HL-60 (cell line): ENCODE measurements around the gene PTPRG.

ENCODE experiments used
- DNase-seq, 2 experiments: peaks; one replicate each; pipeline ENCODE4 v3.0.0-alpha.2; 2010 to 2020; ENCODE audit warnings: low read depth in 1 of 2, low spot score in 1 of 2
- H3K27ac ChIP-seq: fragments of 250-450 bp; sonication (Bioruptor Pico); replicated peaks from 2 replicates; pipeline ENCODE4 v1.5.1; 2020; ENCODE audit warnings: mild to moderate bottlenecking, moderate library complexity
- H3K27me3 ChIP-seq: fragments of 250-450 bp; sonication (Bioruptor Pico); 2 replicates; pipeline ENCODE4 v1.5.1; 2021; ENCODE audit warnings: mild to moderate bottlenecking, moderate library complexity; ENCODE audit not compliant: insufficient read depth, poor library complexity, severe bottlenecking
- H3K4me3 ChIP-seq: replicated peaks from 2 replicates; pipeline ENCODE4 v1.5.1; 2011; ENCODE audit warnings: mild to moderate bottlenecking, control low read depth, low read length; ENCODE audit not compliant: insufficient read depth
- GABPA ChIP-seq: IDR thresholded peaks from 2 replicates; pipeline ENCODE4 v1.6.1; 2012; ENCODE audit warnings: low read depth
- POLR2AphosphoS5 ChIP-seq: IDR thresholded peaks from 2 replicates; pipeline ENCODE4 v1.6.1; 2012; ENCODE audit warnings: low read depth
- SPI1 ChIP-seq: IDR thresholded peaks from 2 replicates; pipeline ENCODE4 v1.6.1; 2012; ENCODE audit warnings: low read depth, mild to moderate bottlenecking, borderline replicate concordance
- TF ChIP-seq, protein P1 (sequence below): IDR thresholded peaks from one replicate; pipeline ENCODE4 v1.5.1; 2011; ENCODE audit warnings: low read length, control low read depth, inconsistent platforms; ENCODE audit not compliant: insufficient read depth
- TF ChIP-seq, protein P2 (sequence below): IDR thresholded peaks from 2 replicates; pipeline ENCODE4 v1.6.1; 2012; ENCODE audit warnings: low read depth; ENCODE audit not compliant: insufficient replicate concordance

The PTPRG gene

GRCh38 chr3:61594964-61595285, 33.6 kb downstream of the PTPRG start:
- no peak for DNase-seq
- TF ChIP-seq GABPA (no peak), SPI1 (no peak), POLR2AphosphoS5 (no peak)
- TF ChIP-seq, protein P1, sequence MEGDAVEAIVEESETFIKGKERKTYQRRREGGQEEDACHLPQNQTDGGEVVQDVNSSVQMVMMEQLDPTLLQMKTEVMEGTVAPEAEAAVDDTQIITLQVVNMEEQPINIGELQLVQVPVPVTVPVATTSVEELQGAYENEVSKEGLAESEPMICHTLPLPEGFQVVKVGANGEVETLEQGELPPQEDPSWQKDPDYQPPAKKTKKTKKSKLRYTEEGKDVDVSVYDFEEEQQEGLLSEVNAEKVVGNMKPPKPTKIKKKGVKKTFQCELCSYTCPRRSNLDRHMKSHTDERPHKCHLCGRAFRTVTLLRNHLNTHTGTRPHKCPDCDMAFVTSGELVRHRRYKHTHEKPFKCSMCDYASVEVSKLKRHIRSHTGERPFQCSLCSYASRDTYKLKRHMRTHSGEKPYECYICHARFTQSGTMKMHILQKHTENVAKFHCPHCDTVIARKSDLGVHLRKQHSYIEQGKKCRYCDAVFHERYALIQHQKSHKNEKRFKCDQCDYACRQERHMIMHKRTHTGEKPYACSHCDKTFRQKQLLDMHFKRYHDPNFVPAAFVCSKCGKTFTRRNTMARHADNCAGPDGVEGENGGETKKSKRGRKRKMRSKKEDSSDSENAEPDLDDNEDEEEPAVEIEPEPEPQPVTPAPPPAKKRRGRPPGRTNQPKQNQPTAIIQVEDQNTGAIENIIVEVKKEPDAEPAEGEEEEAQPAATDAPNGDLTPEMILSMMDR, result no peak
- TF ChIP-seq, protein P2, sequence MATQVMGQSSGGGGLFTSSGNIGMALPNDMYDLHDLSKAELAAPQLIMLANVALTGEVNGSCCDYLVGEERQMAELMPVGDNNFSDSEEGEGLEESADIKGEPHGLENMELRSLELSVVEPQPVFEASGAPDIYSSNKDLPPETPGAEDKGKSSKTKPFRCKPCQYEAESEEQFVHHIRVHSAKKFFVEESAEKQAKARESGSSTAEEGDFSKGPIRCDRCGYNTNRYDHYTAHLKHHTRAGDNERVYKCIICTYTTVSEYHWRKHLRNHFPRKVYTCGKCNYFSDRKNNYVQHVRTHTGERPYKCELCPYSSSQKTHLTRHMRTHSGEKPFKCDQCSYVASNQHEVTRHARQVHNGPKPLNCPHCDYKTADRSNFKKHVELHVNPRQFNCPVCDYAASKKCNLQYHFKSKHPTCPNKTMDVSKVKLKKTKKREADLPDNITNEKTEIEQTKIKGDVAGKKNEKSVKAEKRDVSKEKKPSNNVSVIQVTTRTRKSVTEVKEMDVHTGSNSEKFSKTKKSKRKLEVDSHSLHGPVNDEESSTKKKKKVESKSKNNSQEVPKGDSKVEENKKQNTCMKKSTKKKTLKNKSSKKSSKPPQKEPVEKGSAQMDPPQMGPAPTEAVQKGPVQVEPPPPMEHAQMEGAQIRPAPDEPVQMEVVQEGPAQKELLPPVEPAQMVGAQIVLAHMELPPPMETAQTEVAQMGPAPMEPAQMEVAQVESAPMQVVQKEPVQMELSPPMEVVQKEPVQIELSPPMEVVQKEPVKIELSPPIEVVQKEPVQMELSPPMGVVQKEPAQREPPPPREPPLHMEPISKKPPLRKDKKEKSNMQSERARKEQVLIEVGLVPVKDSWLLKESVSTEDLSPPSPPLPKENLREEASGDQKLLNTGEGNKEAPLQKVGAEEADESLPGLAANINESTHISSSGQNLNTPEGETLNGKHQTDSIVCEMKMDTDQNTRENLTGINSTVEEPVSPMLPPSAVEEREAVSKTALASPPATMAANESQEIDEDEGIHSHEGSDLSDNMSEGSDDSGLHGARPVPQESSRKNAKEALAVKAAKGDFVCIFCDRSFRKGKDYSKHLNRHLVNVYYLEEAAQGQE, result no peak
- Histone ChIP-seq H3K27ac (no peak overlapping the region), H3K27me3 (no peaks in the 10 kb centered on the region), H3K4me3 (no peak overlapping the region)

- TF ChIP-seq, protein P2, result no peak
- TF ChIP-seq GABPA (no peak), SPI1 (no peak), POLR2AphosphoS5 (no peak)
- TF ChIP-seq, protein P1, result no peak
Measured at GRCh38 chr3:61595288-61595687, 33.9 kb downstream of the PTPRG start.

DNA sequence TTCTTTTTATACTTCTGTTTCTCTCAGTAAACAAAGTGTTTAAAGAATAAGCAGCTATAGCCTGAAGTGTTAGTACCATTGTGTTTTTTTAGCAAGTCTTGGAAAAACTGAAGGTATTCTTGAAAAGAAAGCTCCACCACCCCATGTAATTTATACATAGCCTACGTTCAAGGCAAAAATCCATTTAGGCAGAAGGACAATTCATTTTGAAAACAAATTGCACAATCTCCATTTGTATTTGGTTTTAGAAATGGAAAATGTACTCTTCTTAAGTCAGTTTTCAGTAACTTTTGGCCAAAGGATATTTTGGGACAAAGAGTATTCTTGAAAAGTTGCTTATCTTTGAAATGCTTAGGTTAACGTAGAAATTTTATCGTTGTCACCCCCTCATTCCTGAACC, 34.5 kb downstream of the PTPRG start:
- no peak overlapping the region for H3K4me3 ChIP-seq
- H3K27ac ChIP-seq, result no peak overlapping the region
- DNase-seq, result no peak
- no peaks in the 10 kb centered on the region for H3K27me3 ChIP-seq
- no peak for TF ChIP-seq POLR2AphosphoS5
- no peak for TF ChIP-seq SPI1
- no peak for TF ChIP-seq GABPA
- TF ChIP-seq, protein P2, result no peak
- TF ChIP-seq, protein P1, result no peak

More at GRCh38 chr3:61595288-61595687, 33.9 kb downstream of the PTPRG start:
- H3K27ac ChIP-seq, result no peak overlapping the region
- H3K27me3 ChIP-seq, result no peaks in the 10 kb centered on the region
- H3K4me3 ChIP-seq, result no peak overlapping the region
- no peak for DNase-seq
